Heart left ventricle (tissue), 16 donors: ENCODE data around the gene TMEM109. TPM values are rescaled to one million over a fixed set of nuclear protein-coding genes. Genes with fewer than 3 reads are reported as not detected.

Source experiments
- ATAC-seq, 4 donors: fragments of 200-7000 bp; cut with Tn5 transposase; one replicate each; pipeline ENCODE4 v1.9.1; 2020 to 2022; ENCODE audit warnings: moderate library complexity in 4 of 4, mild to moderate bottlenecking in 3 of 4, moderate number of reproducible peaks in 1 of 4
- DNase-seq, 5 donors: peaks; one replicate each; pipeline ENCODE4 v3.0.0-alpha.2; 2020
- H3K27ac ChIP-seq, 12 donors: fragments of 200-600 bp; sonication (generic) in 4 of 12; one replicate each; pipeline versions ENCODE4 v1.5.0 to v1.8.0; 2016 to 2022; ENCODE audit warnings: mild to moderate bottlenecking in 2 of 12
- H3K27me3 ChIP-seq, 9 donors: fragments of 200-600 bp; sonication (generic) in 2 of 9; one replicate each; pipeline versions ENCODE4 v1.5.1 to v1.8.0; 2016 to 2022; ENCODE audit warnings: mild to moderate bottlenecking in 3 of 9
- H3K36me3 ChIP-seq, 9 donors: fragments of 200-600 bp; sonication (generic) in 2 of 9; one replicate each; pipeline versions ENCODE4 v1.5.0 to v1.8.0; 2018 to 2022; ENCODE audit warnings: mild to moderate bottlenecking in 2 of 9
- H3K4me1 ChIP-seq, 12 donors: fragments of 200-600 bp; sonication (generic) in 4 of 12; one replicate each; pipeline versions ENCODE4 v1.5.0 to v1.8.0; 2016 to 2022; ENCODE audit warnings: mild to moderate bottlenecking in 3 of 12
- H3K4me3 ChIP-seq, 12 donors: fragments of 200-600 bp; sonication (generic) in 4 of 12; one replicate each; pipeline versions ENCODE4 v1.5.0 to v1.8.0; 2017 to 2022; ENCODE audit warnings: mild to moderate bottlenecking in 9 of 12, moderate library complexity in 4 of 12
- H3K9me3 ChIP-seq, 12 donors: fragments of 200-600 bp; sonication (generic) in 4 of 12; one replicate each; pipeline versions ENCODE4 v1.5.0 to v1.8.0; 2016 to 2022; ENCODE audit warnings: mild to moderate bottlenecking in 1 of 12
- CTCF ChIP-seq, 12 donors: fragments of 200-600 bp; sonication (generic) in 4 of 12; IDR thresholded peaks; one replicate each; pipeline versions ENCODE4 v1.5.0 to v1.8.0; 2018 to 2022; ENCODE audit warnings: antibody characterized with exemption in 12 of 12, mild to moderate bottlenecking in 5 of 12
- POLR2A ChIP-seq, 2 donors: fragments of 450-650 bp; IDR thresholded peaks; one replicate each; pipeline ENCODE4 v1.6.1; 2017; ENCODE audit warnings: antibody characterized with exemption in 2 of 2, mild to moderate bottlenecking in 2 of 2, moderate library complexity in 2 of 2
- WGBS, 4 donors: extraction: QIAGEN DNeasy Blood & Tissue Kit in 2 of 4; methylation state at CpG; one replicate each; pipeline versions ENCODE4 v1.1.5 to v1.1.7; 2013 to 2018; 5-methylcytosine and 5-hydroxymethylcytosine counted together
- intact Hi-C, 10 donors: fragments of 100-400 bp; cut with DNase I; formaldehyde crosslinking; loops; one replicate each; pipeline versions ENCODE4 v1.11.1 to v1.14.2; 2022
- polyA plus RNA-seq, 2 donors: library from polyadenylated mRNA; stranded (reverse); fragments of 200-250 nt; gene quantifications; one replicate each; pipeline ENCODE4 v1.2.3, GENCODE V29; 2013
- total RNA-seq, 9 donors: library from RNA; depleted of rRNA in 2 of 9; stranded (reverse); fragments of >200 nt in 2 of 9; fragmentation: NEBNext Ultra II Directional in 3 of 9; extraction: Animal tissue kit (Norgen Biotek cat#: 25700) in 3 of 9; gene quantifications; one replicate each; pipeline versions ENCODE4 v1.1.0 to v1.2.4, GENCODE V29; 2016 to 2023
- donor health status: ischemic (EF 13 %, LVEDD 7.1; RV severe dilation, severe dysfunction).
- donor health status: healthy with polysubstance abuse.
- donor health status: DM: no; HTN: yes; CAD: no.
- donor health status: DM: no; HTN: no; CAD: no.
- donor health status: ischemic (EF 25% LVEDD 6.9; RV normal size, moderate dysfunction).
- donor health status: ischemic (EF 25% LVEDD 5.7; RV mildly dilated, moderate dysfunction).
- donor health status: healthy.
- donor health status: DM: yes; HTN: yes; CAD: no.
- donor health status: ischemic (EF 35%, LVEDD 5.7; RV mildly dilated, moderate dysfunction).
- donor health status: nonischemic (EF 11% LVEDD 7.7; RV severe dilation, severe dysfunction).
- donor health status: DM: yes; HTN: yes; CAD: no.
- donor health status: PGD.
- donor health status: ischemic (EF 29% LVEDD 5.4; RV normal size, mild dysfunction).
- donor health status: nonischemic (EF 23%, LVEDD 6.1; RV moderate dilation, normal function).

Gene TMEM109
- total and polyA plus RNA-seq, 11 donors, result 71.8 to 131 (median 96.3) TPM

- intact Hi-C loops, result no loop called here
- Histone ChIP-seq H3K36me3 (peaks cover 0 to 32% (median 10%) of the 10 kb centered on the region in 9 donors), H3K4me1 (peaks cover 0 to 25% (median 11%) of the 10 kb centered on the region in 12 donors), H3K9me3 (no peaks in the 10 kb centered on the region), H3K4me3 (no peak overlapping the region), H3K27ac (no peak overlapping the region), H3K27me3 (no peaks in the 10 kb centered on the region)
- ATAC-seq, result no peak
- WGBS, 4 donors, result 88 to 92% (median 89%) methylated on average over 17 to 21 of the region's 21 CpGs
- TF ChIP-seq CTCF (IDR thresholded peaks at IDR 0.05), result no peak
- no peak for TF ChIP-seq POLR2A (IDR thresholded peaks at IDR 0.05)
- peak in 1 of 5 donors; percentile 55 for DNase-seq
These were observed 21.0 kb downstream of the TMEM109 start for GRCh38 chr11:60934790-60935605.

GRCh38 chr11:60935676-60936442 is 21.9 kb downstream of the TMEM109 start:
- no peak for TF ChIP-seq CTCF (IDR thresholded peaks at IDR 0.05)
- DNase-seq (peak in 1 of 5 donors; percentile 50), ATAC-seq (peak in 1 of 4 donors; percentile 8)
- intact Hi-C loops, result no loop called here
- Histone ChIP-seq H3K27ac (peak overlapping the region in 5 of 12 donors; percentile 4 to 74 (median 72)), H3K27me3 (no peaks in the 10 kb centered on the region), H3K4me3 (no peak overlapping the region), H3K4me1 (peaks cover 0 to 25% (median 12%) of the 10 kb centered on the region in 12 donors), H3K9me3 (no peaks in the 10 kb centered on the region), H3K36me3 (peaks cover 0 to 40% (median 17%) of the 10 kb centered on the region in 9 donors)
- 82 to 92% (median 91%) methylated on average over 14 to 27 of the region's 27 CpGs for WGBS, 4 donors

- no peak for TF ChIP-seq CTCF (IDR thresholded peaks at IDR 0.05)
- Histone ChIP-seq H3K9me3 (no peaks in the 10 kb centered on the region), H3K27ac (peak overlapping the region; percentile 46 to 80 (median 70)), H3K27me3 (no peaks in the 10 kb centered on the region), H3K4me1 (peaks cover 0 to 27% (median 15%) of the 10 kb centered on the region in 12 donors), H3K4me3 (no peak overlapping the region), H3K36me3 (peaks cover 0 to 48% (median 24%) of the 10 kb centered on the region in 9 donors)
- DNase-seq (peak in 2 of 5 donors; percentile 21 to 65), ATAC-seq (peak in 1 of 4 donors; percentile 1)
- intact Hi-C loops, result no loop called here
- 79 to 87% (median 85%) methylated on average over 14 to 18 of the region's 18 CpGs for WGBS, 4 donors
These were observed 22.6 kb downstream of the TMEM109 start for GRCh38 chr11:60936467-60937143.
